A673 (cell line): ENCODE results near the gene GABRG3. TPM values are rescaled to one million over a fixed set of nuclear protein-coding genes. Genes with fewer than 3 reads are reported as not detected.

ENCODE experiments used
- BruUV-seq: library from RNA; stranded (reverse); fragments of 400-500 nt; replicated peaks from 2 replicates; lab custom pipeline; 2021; lab: Mats Ljungman, UMichigan
- CTCF ChIA-PET: fragments of 300-600 bp; sonication (Branson Sonifier 250); formaldehyde crosslinking; loops from one replicate; lab custom pipeline; 2022; ENCODE audit warnings: antibody characterized with exemption; lab: Charles Lee
- POLR2A ChIA-PET: fragments of 300-600 bp; sonication (Branson Sonifier 250); formaldehyde crosslinking; loops from one replicate; lab custom pipeline; 2022; ENCODE audit warnings: antibody characterized with exemption; ENCODE audit not compliant: low non-redundant PET; lab: Charles Lee
- DNase-seq: peaks from one replicate; pipeline ENCODE4 v3.0.0-alpha.2; 2015; ENCODE audit warnings: low spot score
- H3K27ac ChIP-seq: fragments of 200-600 bp; sonication (generic); 2 replicates; pipeline ENCODE4 v1.5.1; 2016; ENCODE audit warnings: mixed run types, low read depth, mild to moderate bottlenecking, mixed read lengths, antibody characterized with exemption, low read length; ENCODE audit not compliant: poor library complexity, severe bottlenecking
- H3K27me3 ChIP-seq: fragments of 200-600 bp; sonication (generic); replicated peaks from 2 replicates; pipeline ENCODE4 v1.6.1; 2017; ENCODE audit warnings: mixed run types, low read depth, mild to moderate bottlenecking, mixed read lengths, antibody characterized with exemption, low read length; ENCODE audit not compliant: insufficient read depth, poor library complexity
- H3K36me3 ChIP-seq: fragments of 200-600 bp; sonication (generic); 2 replicates; pipeline ENCODE4 v1.6.1; 2016; ENCODE audit warnings: mixed run types, mild to moderate bottlenecking, mixed read lengths, antibody characterized with exemption, low read length; ENCODE audit not compliant: insufficient read depth, poor library complexity, severe bottlenecking
- H3K4me1 ChIP-seq: fragments of 200-600 bp; sonication (generic); 2 replicates; pipeline ENCODE4 v1.6.1; 2017; ENCODE audit warnings: mixed run types, mild to moderate bottlenecking, mixed read lengths, antibody characterized with exemption, low read length; ENCODE audit not compliant: insufficient read depth, poor library complexity, severe bottlenecking
- H3K4me3 ChIP-seq: fragments of 200-600 bp; sonication (generic); 2 replicates; pipeline ENCODE4 v1.5.1; 2016; ENCODE audit warnings: low read depth, mixed run types, mild to moderate bottlenecking, mixed read lengths, low read length; ENCODE audit not compliant: poor library complexity, severe bottlenecking
- H3K9me3 ChIP-seq: fragments of 200-600 bp; sonication (generic); 2 replicates; pipeline ENCODE4 v1.6.1; 2016; ENCODE audit warnings: mixed run types, low read depth, mild to moderate bottlenecking, mixed read lengths, antibody characterized with exemption, low read length; ENCODE audit not compliant: poor library complexity, severe bottlenecking
- EZH2 ChIP-seq: fragments of 200-600 bp; sonication (generic); IDR thresholded peaks from 2 replicates; pipeline ENCODE4 v1.6.1; 2017; ENCODE audit warnings: borderline replicate concordance, low read depth, mild to moderate bottlenecking, mixed read lengths, antibody characterized with exemption, low read length; ENCODE audit not compliant: poor library complexity, severe bottlenecking
- intact Hi-C: fragments of 100-400 bp; cut with micrococcal nuclease; formaldehyde crosslinking; loops from one replicate; pipeline ENCODE4 v1.10.0; 2022; ENCODE audit not compliant: unreplicated experiment
- total RNA-seq: library from RNA; stranded (reverse); gene quantifications from 2 replicates; pipeline ENCODE4 v1.2.3, GENCODE V29; 2021
- TF ChIP-seq, protein P1 (sequence below): fragments of 300-800, 200-600 bp; sonication (generic); conservative IDR thresholded peaks from 2 replicates; pipeline ENCODE4 v1.5.1; 2017; ENCODE audit warnings: low read depth, mild to moderate bottlenecking, antibody characterized with exemption, low read length, moderate library complexity, mixed read lengths

Gene GABRG3
- total RNA-seq, 1 experiment from 2014 or later = not detected

DNA sequence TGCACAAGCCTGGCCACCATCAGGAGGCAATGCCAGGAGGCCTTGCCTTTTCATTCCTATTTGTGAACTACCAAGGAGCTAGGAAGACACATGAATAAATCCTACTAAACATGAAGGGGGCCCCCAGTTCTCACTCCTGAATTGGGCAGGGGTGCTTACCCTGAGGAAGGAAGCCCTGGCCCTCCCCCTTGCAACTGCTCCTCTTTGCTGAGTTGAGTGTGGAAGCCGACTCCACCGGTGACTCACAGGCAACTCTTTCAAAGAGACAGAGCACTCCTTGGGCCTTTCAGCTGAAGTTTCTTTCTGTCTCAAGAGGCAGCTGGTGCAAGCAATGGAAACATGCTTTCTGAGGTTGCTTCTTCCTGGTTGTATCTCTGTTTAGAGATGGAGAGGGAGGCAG, 1.7 kb downstream of the GABRG3 start:
- Histone ChIP-seq H3K27me3 (no peaks in the 10 kb centered on the region), H3K4me1 (no peaks in the 10 kb centered on the region), H3K4me3 (no peak overlapping the region), H3K36me3 (no peaks in the 10 kb centered on the region), H3K27ac (no peak overlapping the region), H3K9me3 (peaks cover 11% of the 10 kb centered on the region)
- DNase-seq = no peak
- CTCF ChIA-PET = no interaction called here
- BruUV-seq = no TSS peak
- intact Hi-C loops = no loop called here
- POLR2A ChIA-PET = no interaction called here
- TF ChIP-seq EZH2 = no peak
- TF ChIP-seq, protein P1, sequence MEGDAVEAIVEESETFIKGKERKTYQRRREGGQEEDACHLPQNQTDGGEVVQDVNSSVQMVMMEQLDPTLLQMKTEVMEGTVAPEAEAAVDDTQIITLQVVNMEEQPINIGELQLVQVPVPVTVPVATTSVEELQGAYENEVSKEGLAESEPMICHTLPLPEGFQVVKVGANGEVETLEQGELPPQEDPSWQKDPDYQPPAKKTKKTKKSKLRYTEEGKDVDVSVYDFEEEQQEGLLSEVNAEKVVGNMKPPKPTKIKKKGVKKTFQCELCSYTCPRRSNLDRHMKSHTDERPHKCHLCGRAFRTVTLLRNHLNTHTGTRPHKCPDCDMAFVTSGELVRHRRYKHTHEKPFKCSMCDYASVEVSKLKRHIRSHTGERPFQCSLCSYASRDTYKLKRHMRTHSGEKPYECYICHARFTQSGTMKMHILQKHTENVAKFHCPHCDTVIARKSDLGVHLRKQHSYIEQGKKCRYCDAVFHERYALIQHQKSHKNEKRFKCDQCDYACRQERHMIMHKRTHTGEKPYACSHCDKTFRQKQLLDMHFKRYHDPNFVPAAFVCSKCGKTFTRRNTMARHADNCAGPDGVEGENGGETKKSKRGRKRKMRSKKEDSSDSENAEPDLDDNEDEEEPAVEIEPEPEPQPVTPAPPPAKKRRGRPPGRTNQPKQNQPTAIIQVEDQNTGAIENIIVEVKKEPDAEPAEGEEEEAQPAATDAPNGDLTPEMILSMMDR = no peak

DNA sequence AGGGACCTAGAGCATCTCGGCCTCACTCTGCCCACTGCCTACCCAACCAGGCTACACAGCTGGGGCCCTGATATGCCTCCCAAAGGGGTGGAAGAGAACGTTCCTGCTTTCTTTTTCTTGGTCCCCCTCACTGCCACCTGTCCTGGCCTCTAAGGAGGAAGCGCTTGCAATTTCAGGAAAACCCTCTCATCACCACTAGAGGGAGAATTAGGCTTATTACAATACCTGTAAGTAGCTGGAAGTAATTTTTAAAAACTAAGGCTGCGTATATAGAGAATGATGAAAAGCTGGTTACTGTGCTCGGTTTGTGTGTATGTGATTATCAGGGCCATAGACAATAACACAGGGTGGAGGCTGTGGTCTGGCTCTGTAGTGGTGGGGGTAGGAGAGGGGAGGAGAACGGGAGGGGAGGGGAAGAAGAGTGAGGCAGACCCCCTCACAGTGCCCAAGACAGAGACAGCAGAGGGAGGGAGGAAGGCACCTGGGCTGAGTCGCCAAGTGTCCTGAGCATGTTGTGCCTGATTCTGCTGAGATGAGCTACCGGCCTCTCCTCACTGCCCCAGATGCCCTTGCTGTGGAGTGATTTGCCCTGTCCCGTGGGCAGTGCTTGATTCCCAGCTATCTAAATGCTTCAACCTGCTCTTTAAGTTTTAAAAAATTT, 3.3 kb downstream of the GABRG3 start:
- H3K4me1 ChIP-seq = no peaks in the 10 kb centered on the region
- DNase-seq = no peak
- H3K27me3 ChIP-seq = no peaks in the 10 kb centered on the region
- intact Hi-C loops = no loop called here
- POLR2A ChIA-PET = no interaction called here
- H3K27ac ChIP-seq = no peak overlapping the region
- TF ChIP-seq, protein P1 = no peak
- no peak for TF ChIP-seq EZH2
- CTCF ChIA-PET = no interaction called here
- peaks cover 11% of the 10 kb centered on the region for H3K9me3 ChIP-seq
- H3K4me3 ChIP-seq = no peak overlapping the region
- BruUV-seq = no TSS peak
- H3K36me3 ChIP-seq = no peaks in the 10 kb centered on the region

DNA sequence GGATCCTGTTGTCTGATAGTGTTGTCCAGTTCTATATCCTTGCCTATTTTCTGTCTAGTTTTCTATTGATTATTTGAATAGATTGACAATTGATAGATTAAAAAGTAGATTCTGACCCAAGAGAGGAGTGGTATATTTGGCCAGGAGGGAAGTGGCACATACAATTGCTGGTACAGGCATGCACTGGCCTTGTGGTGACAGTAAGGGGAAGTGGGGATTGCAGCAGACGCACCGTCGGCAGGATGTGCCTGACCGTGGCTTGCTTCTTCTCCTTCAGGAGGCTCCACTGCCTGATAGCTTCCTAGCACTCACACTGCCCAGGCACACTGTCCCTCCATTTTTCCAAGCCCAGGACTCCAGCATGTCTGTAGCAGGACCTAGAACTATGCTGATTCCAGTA, 10.5 kb downstream of the GABRG3 start:
- peaks cover 30% of the 10 kb centered on the region for H3K9me3 ChIP-seq
- H3K4me1 ChIP-seq = no peaks in the 10 kb centered on the region
- H3K27me3 ChIP-seq = no peaks in the 10 kb centered on the region
- no TSS peak for BruUV-seq
- no peak for DNase-seq
- ChIA-PET CTCF (no interaction called here), POLR2A (no interaction called here)
- intact Hi-C loops = no loop called here
- no peaks in the 10 kb centered on the region for H3K36me3 ChIP-seq
- no peak overlapping the region for H3K27ac ChIP-seq
- TF ChIP-seq, protein P1 = no peak
- TF ChIP-seq EZH2 = no peak
- H3K4me3 ChIP-seq = no peak overlapping the region
